Measurements from ENCODE around the gene FBXO8.

Gene FBXO8

DNA sequence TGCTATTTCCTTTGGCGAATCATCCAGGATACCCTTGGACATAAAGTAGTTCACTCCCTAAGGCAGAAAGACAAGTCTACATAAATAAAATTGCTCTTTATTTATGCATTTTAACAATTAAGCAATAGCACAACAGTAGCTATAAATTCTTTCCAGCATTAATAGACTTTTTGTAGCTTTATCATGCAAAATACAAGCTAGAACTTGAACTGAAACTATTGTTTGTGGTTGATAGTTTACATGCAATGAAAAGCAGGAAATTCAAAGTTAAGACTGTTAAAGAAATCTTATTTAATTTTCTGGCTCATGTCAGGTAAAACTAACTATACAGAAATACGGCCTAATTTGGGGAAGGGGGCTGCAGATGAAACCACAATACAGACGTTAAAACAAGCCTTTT is 42.3 kb downstream of the FBXO8 start:
- no peak for DNase-seq

- no peak for DNase-seq
These were observed 47.1 kb downstream of the FBXO8 start for GRCh38 chr4:174236359-174236758.

- DNase-seq: no peak
These were observed 52.8 kb downstream of the FBXO8 start for GRCh38 chr4:174230680-174231079.

DNA sequence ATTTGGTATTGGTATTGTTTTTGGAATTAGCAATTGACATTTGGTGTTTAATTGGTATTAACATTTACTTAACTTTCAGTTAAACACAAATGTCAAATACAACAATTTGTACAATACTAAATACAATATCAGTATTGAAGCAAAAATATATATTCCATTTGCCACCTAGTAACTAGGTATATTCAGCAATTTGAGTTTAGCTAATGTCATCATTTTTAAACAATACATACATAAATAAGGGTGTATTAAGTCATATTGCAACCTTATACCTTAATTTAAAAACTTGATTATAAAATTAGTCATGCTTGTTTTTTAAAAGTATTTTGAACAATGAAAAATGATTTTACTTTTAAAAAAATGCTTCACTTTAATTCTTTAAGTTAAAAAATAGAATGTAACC is 53.3 kb downstream of the FBXO8 start:
- DNase-seq: no peak

- no peak for DNase-seq
These were observed 54.5 kb downstream of the FBXO8 start for GRCh38 chr4:174228988-174229387.

GRCh38 chr4:174225349-174226049 is 58.0 kb downstream of the FBXO8 start:
- DNase-seq: no peak

DNA sequence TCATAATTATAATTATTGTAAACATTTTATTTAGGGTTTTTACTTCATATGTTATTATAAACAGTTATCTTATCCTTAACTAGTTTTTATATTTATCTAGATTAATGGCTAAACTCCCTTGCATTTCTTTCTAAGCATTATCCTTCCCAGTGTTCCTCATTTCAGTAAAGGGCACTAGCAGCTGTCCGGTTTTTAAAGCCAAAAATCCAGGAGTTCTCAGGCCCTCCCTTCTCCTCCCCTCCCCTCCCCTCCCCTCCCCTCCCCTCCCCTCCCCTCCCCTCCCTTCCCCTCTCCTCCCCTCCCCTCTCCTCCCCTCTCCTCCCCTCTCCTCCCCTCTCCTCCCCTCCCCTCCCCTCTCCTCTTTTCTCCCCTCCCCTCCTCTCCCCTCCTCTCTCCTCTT is 58.9 kb downstream of the FBXO8 start:
- no peak for DNase-seq

- no peak for DNase-seq
These were observed 61.1 kb downstream of the FBXO8 start for GRCh38 chr4:174222266-174222872.

DNA sequence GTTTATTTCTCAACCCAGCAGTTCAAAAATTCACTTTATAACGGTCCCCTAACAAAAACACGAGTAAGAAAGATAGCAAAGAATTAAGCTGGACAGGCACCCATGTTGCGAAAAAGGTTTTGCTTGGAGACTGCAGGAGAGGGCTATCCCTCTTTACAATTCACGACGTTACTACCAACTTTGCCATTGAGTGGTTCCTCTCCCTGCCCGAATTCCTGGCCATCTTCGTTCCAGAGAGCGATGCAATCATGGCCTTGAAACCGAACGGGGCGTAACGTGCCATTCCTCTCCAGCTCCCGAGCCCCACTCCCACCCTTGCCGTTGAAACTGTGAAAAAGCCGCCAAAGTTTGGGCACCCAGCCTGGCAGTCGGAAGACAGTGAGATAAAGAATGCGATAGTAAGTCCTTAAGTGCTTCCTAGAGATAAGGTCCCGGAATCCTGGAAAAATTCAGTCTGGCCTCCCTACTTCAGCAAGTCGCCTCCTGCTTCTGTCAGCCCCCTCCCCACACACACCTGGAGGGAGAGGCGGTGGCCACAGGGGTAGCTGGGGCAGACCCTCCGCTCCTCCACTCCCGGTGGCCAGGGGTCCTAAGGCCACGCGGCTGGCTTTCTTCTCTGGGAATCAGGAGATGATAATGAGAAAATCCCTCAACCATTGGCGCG is 65.2 kb downstream of the FBXO8 start:
- DNase-seq: no peak

GRCh38 chr4:174217273-174218126 is 66.0 kb downstream of the FBXO8 start:
- no peak for DNase-seq

- DNase-seq: no peak
These were observed 66.6 kb downstream of the FBXO8 start for GRCh38 chr4:174216799-174217272.

DNA sequence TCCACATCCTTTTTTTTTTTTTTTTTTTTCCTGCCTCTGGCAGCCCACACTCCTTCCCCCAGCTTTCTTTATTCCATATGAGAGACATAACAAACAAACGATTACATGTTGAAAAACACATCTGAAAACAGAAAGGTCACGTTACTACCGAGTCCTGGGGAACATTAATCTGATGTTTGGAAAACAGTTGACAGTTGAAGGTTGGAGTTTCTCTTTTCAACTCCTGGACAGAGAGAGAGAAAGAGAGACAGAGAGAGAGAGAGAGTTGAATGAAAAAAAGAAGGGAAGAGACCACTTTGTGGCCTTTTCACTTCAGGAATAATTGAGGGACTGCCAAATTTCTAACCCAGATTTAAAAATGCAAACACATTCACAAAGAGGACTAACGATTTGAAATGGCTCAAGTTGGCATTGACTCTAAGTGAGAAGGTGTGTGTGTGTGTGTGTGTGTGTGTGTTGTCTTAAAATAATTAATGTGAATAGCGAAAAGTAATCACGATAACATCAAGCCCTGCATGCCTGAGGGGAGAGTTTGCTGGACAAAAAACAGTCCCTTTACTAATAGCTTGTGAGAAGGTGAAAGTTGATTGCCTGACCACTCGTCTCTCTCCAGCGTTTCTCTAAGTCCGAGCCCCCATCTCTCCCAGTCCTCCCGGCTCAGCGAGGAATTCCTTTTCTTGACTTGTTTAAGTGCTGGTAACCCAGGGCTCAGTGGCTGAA is 67.3 kb downstream of the FBXO8 start:
- DNase-seq: no peak

DNA sequence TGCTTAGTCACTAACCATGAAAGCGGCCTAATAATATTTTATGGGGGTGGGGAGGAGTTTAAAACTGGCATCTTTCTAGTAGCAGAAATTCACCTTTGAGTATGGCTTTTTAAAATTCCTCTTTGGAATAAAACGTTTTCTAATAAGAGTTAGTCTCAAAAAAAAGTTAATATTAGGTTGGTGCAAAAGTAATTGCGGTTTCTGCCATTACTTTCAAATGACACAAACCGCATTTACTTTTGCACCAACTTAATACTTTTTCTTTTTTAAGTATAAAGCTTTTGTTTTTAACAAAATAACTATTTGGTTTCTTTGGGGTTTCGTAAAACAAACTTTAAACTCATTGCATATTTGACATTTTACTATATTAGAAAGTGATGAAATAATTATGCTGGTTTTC is 68.4 kb downstream of the FBXO8 start:
- no peak for DNase-seq

GRCh38 chr4:174214101-174214878 is 69.2 kb downstream of the FBXO8 start:
- no peak for DNase-seq

GRCh38 chr4:174213731-174214100 is 69.8 kb downstream of the FBXO8 start:
- DNase-seq: no peak

DNA sequence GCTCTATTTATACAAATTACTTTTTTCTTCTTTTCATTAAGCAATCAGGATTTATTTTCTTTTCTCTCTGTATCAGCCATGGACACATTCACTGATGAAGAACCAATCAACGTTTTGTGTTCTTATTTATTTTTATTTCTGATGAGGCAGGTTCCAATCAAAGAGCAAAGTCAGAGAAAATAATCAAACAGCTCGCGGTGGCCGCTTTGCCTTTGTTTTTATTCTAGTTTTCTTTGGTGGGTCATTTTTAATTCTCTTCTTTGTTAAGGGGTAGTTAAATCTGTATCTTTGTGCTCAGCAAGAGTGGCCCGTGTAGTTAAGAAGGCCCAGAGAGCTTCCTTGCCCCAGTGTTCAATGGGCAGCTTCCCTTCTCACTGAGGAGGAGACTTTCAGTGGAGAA is 71.4 kb downstream of the FBXO8 start:
- no peak for DNase-seq

- no peak for DNase-seq
These were observed 71.8 kb downstream of the FBXO8 start for GRCh38 chr4:174211622-174212044.

GRCh38 chr4:174210952-174211490 is 72.4 kb downstream of the FBXO8 start:
- DNase-seq: no peak

GRCh38 chr4:174210354-174210753 is 73.1 kb downstream of the FBXO8 start:
- no peak for DNase-seq

- no peak for DNase-seq
These were observed 74.1 kb downstream of the FBXO8 start for GRCh38 chr4:174209341-174209740.

DNA sequence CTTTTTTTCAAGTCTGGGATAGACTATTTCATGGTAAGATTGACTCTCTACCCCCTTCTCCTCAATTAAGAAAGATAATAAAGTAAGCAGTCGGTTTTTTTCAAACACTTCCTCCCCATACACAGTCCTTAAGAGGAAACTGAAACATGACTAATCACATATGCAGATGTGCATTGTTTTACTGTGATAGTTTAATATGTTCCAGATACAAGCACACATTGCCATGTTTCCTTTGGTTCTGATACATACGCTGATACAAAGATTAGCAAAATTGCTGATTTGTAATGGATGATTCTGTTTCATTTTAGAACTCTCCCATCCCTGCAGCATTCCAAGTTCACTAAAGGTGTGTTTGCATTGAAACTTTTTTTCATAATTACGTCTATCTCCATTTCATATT is 76.1 kb downstream of the FBXO8 start:
- DNase-seq: no peak
